ENCODE results near the gene C11orf52. TPM values are rescaled to one million over a fixed set of nuclear protein-coding genes. Genes with fewer than 3 reads are reported as not detected.

C11orf52 gene

GRCh38 chr11:111976119-111976766 is 57.5 kb downstream of the C11orf52 start:
- H3K79me2 ChIP-seq (ENCODE audit: control insufficient read depth, insufficient read depth, low read length) = no peaks in the 10 kb centered on the region
- peak overlapping the region; percentile 74 for H3K56ac ChIP-seq (ENCODE audit: low read length)
- H3K9ac ChIP-seq (ENCODE audit: low read length) = peak overlapping the region; percentile 56
- H2BK5ac ChIP-seq (ENCODE audit: low read length) = no peak overlapping the region
- H2BK120ac ChIP-seq (ENCODE audit: low read depth, low read length) = no peak overlapping the region
- no peak overlapping the region for H3K4me3 ChIP-seq (ENCODE audit: low read length)
- H3K27me3 ChIP-seq (ENCODE audit: insufficient read depth, low read length, poor library complexity) = no peaks in the 10 kb centered on the region
- H4K5ac ChIP-seq (ENCODE audit: low read length) = no peak overlapping the region
- H3K18ac ChIP-seq (ENCODE audit: low read length) = peak overlapping the region; percentile 35
- no peak for DNase-seq
- no peak overlapping the region for H3K4ac ChIP-seq (ENCODE audit: low read depth, low read length)
- H3K79me1 ChIP-seq (ENCODE audit: low read length) = no peaks in the 10 kb centered on the region
- H3K4me2 ChIP-seq (ENCODE audit: low read length) = peak overlapping the region; percentile 60
- no peak overlapping the region for H4K8ac ChIP-seq (ENCODE audit: low read depth, low read length)
- no peak overlapping the region for H2BK15ac ChIP-seq (replicated peaks; ENCODE audit: low read depth)
- H2AK5ac ChIP-seq (ENCODE audit: low read length) = no peak overlapping the region
- no CpG with 5 or more reads among the region's 7 CpGs for WGBS (ENCODE audit: extremely low coverage, insufficient coverage, low lambda C conversion rate)
- H3K23ac ChIP-seq (ENCODE audit: low read length) = no peak overlapping the region
- no peak overlapping the region for H3K27ac ChIP-seq (ENCODE audit: low read depth, low read length)
- no peaks in the 10 kb centered on the region for H3K36me3 ChIP-seq (ENCODE audit: control insufficient read depth, insufficient read depth, low read length)
- H3K4me1 ChIP-seq (ENCODE audit: control insufficient read depth, low read depth, low read length) = peaks cover 1% of the 10 kb centered on the region

Small RNAs within 50 kb of the gene (small RNA-seq; reads per million reads assigned to genes)
- not detected for gene C11orf52 (ENCODE audit: insufficient read depth)
- gene RNA5SP351 (ENCODE audit: insufficient read depth) = not detected
- gene RPL37AP8 (ENCODE audit: insufficient read depth) = not detected

Measured in mesendoderm (in vitro differentiated cells).